Sigmoid colon (tissue), 4 donors: Measurements from ENCODE around the gene JAZF1.

Experiments
- EP300 ChIP-seq, 4 donors: sonication (generic); formaldehyde crosslinking; IDR thresholded peaks; one replicate each; pipeline ENCODE4 v1.6.1; 2017; ENCODE audit warnings: antibody characterized with exemption in 4 of 4
- TF ChIP-seq, protein P1 (sequence below), 4 experiments: fragments of 450-650 bp in 3 of 4; fragments of 200-600 bp in 1 of 4; IDR thresholded peaks; one replicate each; pipeline ENCODE4 v1.5.1; 2016 to 2019; ENCODE audit warnings: antibody characterized with exemption in 4 of 4, mild to moderate bottlenecking in 3 of 4, moderate library complexity in 2 of 4

DNA sequence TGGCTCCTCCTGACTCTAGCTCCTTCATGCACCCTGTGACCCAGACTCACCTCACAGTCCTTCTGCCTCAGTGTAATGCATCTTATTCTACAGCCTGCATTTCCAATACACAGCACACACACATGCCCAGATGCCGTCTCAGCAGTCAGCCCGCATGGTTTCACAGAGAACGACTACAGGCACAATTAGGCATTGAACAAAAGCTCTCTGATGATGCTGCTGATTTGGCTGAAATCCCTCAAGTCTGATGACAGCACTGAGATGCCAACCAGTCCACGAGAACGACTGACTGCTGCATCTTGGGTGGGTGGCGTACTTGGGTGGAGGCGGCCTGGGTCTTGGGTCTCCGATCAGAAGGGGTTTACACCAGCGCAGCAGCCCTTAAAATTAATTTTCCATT, 240.3 kb downstream of the JAZF1 start:
- TF ChIP-seq, protein P1, sequence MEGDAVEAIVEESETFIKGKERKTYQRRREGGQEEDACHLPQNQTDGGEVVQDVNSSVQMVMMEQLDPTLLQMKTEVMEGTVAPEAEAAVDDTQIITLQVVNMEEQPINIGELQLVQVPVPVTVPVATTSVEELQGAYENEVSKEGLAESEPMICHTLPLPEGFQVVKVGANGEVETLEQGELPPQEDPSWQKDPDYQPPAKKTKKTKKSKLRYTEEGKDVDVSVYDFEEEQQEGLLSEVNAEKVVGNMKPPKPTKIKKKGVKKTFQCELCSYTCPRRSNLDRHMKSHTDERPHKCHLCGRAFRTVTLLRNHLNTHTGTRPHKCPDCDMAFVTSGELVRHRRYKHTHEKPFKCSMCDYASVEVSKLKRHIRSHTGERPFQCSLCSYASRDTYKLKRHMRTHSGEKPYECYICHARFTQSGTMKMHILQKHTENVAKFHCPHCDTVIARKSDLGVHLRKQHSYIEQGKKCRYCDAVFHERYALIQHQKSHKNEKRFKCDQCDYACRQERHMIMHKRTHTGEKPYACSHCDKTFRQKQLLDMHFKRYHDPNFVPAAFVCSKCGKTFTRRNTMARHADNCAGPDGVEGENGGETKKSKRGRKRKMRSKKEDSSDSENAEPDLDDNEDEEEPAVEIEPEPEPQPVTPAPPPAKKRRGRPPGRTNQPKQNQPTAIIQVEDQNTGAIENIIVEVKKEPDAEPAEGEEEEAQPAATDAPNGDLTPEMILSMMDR (IDR thresholded peaks at IDR 0.05) = no peak
- no peak for TF ChIP-seq EP300 (IDR thresholded peaks at IDR 0.05)
